ENCODE measurements around the gene SMIM14. TPM values are rescaled to one million over a fixed set of nuclear protein-coding genes. Genes with fewer than 3 reads are reported as not detected.
"Not testable (repeated sequence)": the region's sequence is repeated elsewhere in the genome, so short reads cannot be mapped to it uniquely, and the experiment has no call there.

The SMIM14 gene
- total and polyA plus RNA-seq, 2 experiments from 2014 or later: 98.6 to 124 TPM

GRCh38 chr4:39559626-39560025, 79.0 kb downstream of the SMIM14 start:
- no peaks in the 10 kb centered on the region for H3K9me2 ChIP-seq (replicated peaks; ENCODE audit: insufficient read depth)
- H3K4me2 ChIP-seq: peak overlapping the region; percentile 70
- no peaks in the 10 kb centered on the region for H3K36me3 ChIP-seq (replicated peaks; ENCODE audit: insufficient read depth, low read depth)
- no peak overlapping the region for H3K4me3 ChIP-seq
- H3K4me1 ChIP-seq (ENCODE audit: insufficient read depth): peaks cover 22% of the 10 kb centered on the region
- H3K27ac ChIP-seq: peak overlapping the region; percentile 71
- H3K27me3 ChIP-seq: no peaks in the 10 kb centered on the region
- H3K9me3 ChIP-seq (ENCODE audit: low read depth): no peaks in the 10 kb centered on the region
- peaks cover 31% of the 10 kb centered on the region for H3K79me2 ChIP-seq
- 85% methylated on average over 9 of the region's 9 CpGs for WGBS (ENCODE audit: low lambda C conversion rate, missing lambda C conversion rate)
- DNase-seq (ENCODE audit: low spot score): no peak
- H2AFZ ChIP-seq: no peak overlapping the region
- H4K20me1 ChIP-seq (ENCODE audit: insufficient read depth, poor library complexity, severe bottlenecking): no peaks in the 10 kb centered on the region
- no peak for TF ChIP-seq EZH2 (IDR thresholded peaks at IDR 0.05; ENCODE audit: borderline replicate concordance)
- no peak for TF ChIP-seq CTCF (IDR thresholded peaks at IDR 0.05; ENCODE audit: poor library complexity)
- TF ChIP-seq EZH2phosphoT487 (IDR thresholded peaks at IDR 0.05; ENCODE audit: low read depth, severe bottlenecking, unreplicated experiment): no peak

GRCh38 chr4:39555472-39555871, 83.2 kb downstream of the SMIM14 start:
- H3K4me1 ChIP-seq (ENCODE audit: insufficient read depth): peaks cover 22% of the 10 kb centered on the region
- TF ChIP-seq EZH2phosphoT487 (IDR thresholded peaks at IDR 0.05; ENCODE audit: low read depth, severe bottlenecking, unreplicated experiment) (no peak), CTCF (IDR thresholded peaks at IDR 0.05; ENCODE audit: poor library complexity) (no peak), EZH2 (IDR thresholded peaks at IDR 0.05; ENCODE audit: borderline replicate concordance) (no peak)
- H3K9me3 ChIP-seq (ENCODE audit: low read depth): no peaks in the 10 kb centered on the region
- WGBS (ENCODE audit: low lambda C conversion rate, missing lambda C conversion rate): 91% methylated on average over 3 of the region's 3 CpGs
- no peaks in the 10 kb centered on the region for H3K36me3 ChIP-seq (replicated peaks; ENCODE audit: insufficient read depth, low read depth)
- H3K9me2 ChIP-seq (replicated peaks; ENCODE audit: insufficient read depth): no peaks in the 10 kb centered on the region
- no peak overlapping the region for H3K4me3 ChIP-seq
- peaks cover 14% of the 10 kb centered on the region for H3K79me2 ChIP-seq
- no peaks in the 10 kb centered on the region for H3K27me3 ChIP-seq
- no peaks in the 10 kb centered on the region for H4K20me1 ChIP-seq (ENCODE audit: insufficient read depth, poor library complexity, severe bottlenecking)
- no peak overlapping the region for H3K27ac ChIP-seq
- DNase-seq (ENCODE audit: low spot score): no peak
- no peak overlapping the region for H2AFZ ChIP-seq
- no peak overlapping the region for H3K4me2 ChIP-seq

- H3K27ac ChIP-seq: peak overlapping the region; percentile 15
- H3K4me2 ChIP-seq: no peak overlapping the region
- no peaks in the 10 kb centered on the region for H3K9me2 ChIP-seq (replicated peaks; ENCODE audit: insufficient read depth)
- no peaks in the 10 kb centered on the region for H3K9me3 ChIP-seq (ENCODE audit: low read depth)
- DNase-seq (ENCODE audit: low spot score): no peak
- no peak overlapping the region for H3K4me3 ChIP-seq
- H4K20me1 ChIP-seq (ENCODE audit: insufficient read depth, poor library complexity, severe bottlenecking): no peaks in the 10 kb centered on the region
- H3K4me1 ChIP-seq (ENCODE audit: insufficient read depth): peaks cover 9% of the 10 kb centered on the region
- 84% methylated on average over 3 of the region's 3 CpGs for WGBS (ENCODE audit: low lambda C conversion rate, missing lambda C conversion rate)
- H3K27me3 ChIP-seq: no peaks in the 10 kb centered on the region
- TF ChIP-seq EZH2 (IDR thresholded peaks at IDR 0.05; ENCODE audit: borderline replicate concordance): no peak
- H2AFZ ChIP-seq: no peak overlapping the region
- no peaks in the 10 kb centered on the region for H3K36me3 ChIP-seq (replicated peaks; ENCODE audit: insufficient read depth, low read depth)
- peaks cover 3% of the 10 kb centered on the region for H3K79me2 ChIP-seq
Observed at GRCh38 chr4:39548425-39549067, 90.1 kb downstream of the SMIM14 start.

GRCh38 chr4:39544580-39545315, 93.9 kb downstream of the SMIM14 start:
- Histone ChIP-seq H3K4me1 (ENCODE audit: insufficient read depth) (peaks cover 20% of the 10 kb centered on the region), H3K9me2 (replicated peaks; ENCODE audit: insufficient read depth) (no peaks in the 10 kb centered on the region), H3K9me3 (ENCODE audit: low read depth) (no peaks in the 10 kb centered on the region), H3K36me3 (replicated peaks; ENCODE audit: insufficient read depth, low read depth) (no peaks in the 10 kb centered on the region), H3K79me2 (peaks cover 3% of the 10 kb centered on the region), H2AFZ (no peak overlapping the region), H3K4me3 (no peak overlapping the region), H4K20me1 (ENCODE audit: insufficient read depth, poor library complexity, severe bottlenecking) (no peaks in the 10 kb centered on the region), H3K4me2 (no peak overlapping the region), H3K27ac (peak overlapping the region; percentile 16), H3K27me3 (no peaks in the 10 kb centered on the region)
- WGBS (ENCODE audit: low lambda C conversion rate, missing lambda C conversion rate): 0% methylated on average over 1 of the region's 1 CpG
- DNase-seq (ENCODE audit: low spot score): no peak
- no peak for TF ChIP-seq EZH2 (IDR thresholded peaks at IDR 0.05; ENCODE audit: borderline replicate concordance)
- TF ChIP-seq CTCF (IDR thresholded peaks at IDR 0.05; ENCODE audit: poor library complexity): no peak
- TF ChIP-seq EZH2phosphoT487 (IDR thresholded peaks at IDR 0.05; ENCODE audit: low read depth, severe bottlenecking, unreplicated experiment): no peak

GRCh38 chr4:39544080-39544479, 94.6 kb downstream of the SMIM14 start:
- H3K27me3 ChIP-seq; H3K9me2 ChIP-seq (replicated peaks; ENCODE audit: insufficient read depth); H4K20me1 ChIP-seq (ENCODE audit: insufficient read depth, poor library complexity, severe bottlenecking); H3K36me3 ChIP-seq (replicated peaks; ENCODE audit: insufficient read depth, low read depth); H3K27ac ChIP-seq; H3K4me3 ChIP-seq; H2AFZ ChIP-seq; DNase-seq (ENCODE audit: low spot score); H3K9me3 ChIP-seq (ENCODE audit: low read depth); H3K4me2 ChIP-seq; H3K79me2 ChIP-seq: not testable (repeated sequence)
- WGBS (ENCODE audit: low lambda C conversion rate, missing lambda C conversion rate): 89% methylated on average over 4 of the region's 4 CpGs
- H3K4me1 ChIP-seq (ENCODE audit: insufficient read depth): peaks cover 20% of the 10 kb centered on the region

Measured in hepatocyte (in vitro differentiated cells).